ENCODE measurements around the gene HSPB8. TPM values are rescaled to one million over a fixed set of nuclear protein-coding genes. Genes with fewer than 3 reads are reported as not detected.

HSPB8 gene
- total RNA-seq, 4 donors from 2014 or later, result 85.3 to 139 (median 107) TPM

GRCh38 chr12:119236372-119236771 lies 57.6 kb downstream of the HSPB8 start:
- TF ChIP-seq POLR2A (IDR thresholded peaks at IDR 0.05) (no peak), CTCF (IDR thresholded peaks at IDR 0.05) (no peak)
- intact Hi-C loops (cut with DNase I; ENCODE audit: low total_unique reads), result no loop called here
- H3K4me3 ChIP-seq (ENCODE audit: low read depth, poor library complexity, severe bottlenecking), result no peak overlapping the region
- DNase-seq (ENCODE audit: low spot score in 2 of 2), result no peak

GRCh38 chr12:119239040-119239439 lies 60.3 kb downstream of the HSPB8 start:
- H3K4me3 ChIP-seq (ENCODE audit: low read depth, poor library complexity, severe bottlenecking), result no peak overlapping the region
- TF ChIP-seq CTCF (IDR thresholded peaks at IDR 0.05) (no peak), POLR2A (IDR thresholded peaks at IDR 0.05) (no peak)
- DNase-seq (ENCODE audit: low spot score in 2 of 2), result no peak
- WGBS, 2 donors, result 53 to 68% methylated on average over 2 to 3 of the region's 3 CpGs
- intact Hi-C loops (cut with DNase I; ENCODE audit: low total_unique reads), result no loop called here

- no peak for DNase-seq (ENCODE audit: low spot score in 2 of 2)
- H3K4me3 ChIP-seq (ENCODE audit: low read depth, poor library complexity, severe bottlenecking), result no peak overlapping the region
- WGBS, 2 donors, result 75 to 77% methylated on average over 5 of the region's 5 CpGs
- TF ChIP-seq POLR2A (IDR thresholded peaks at IDR 0.05), result no peak
- no peak for TF ChIP-seq CTCF (IDR thresholded peaks at IDR 0.05)
- intact Hi-C loops (cut with DNase I; ENCODE audit: low total_unique reads), result no loop called here
Measured at GRCh38 chr12:119241049-119241448, 62.3 kb downstream of the HSPB8 start.

GRCh38 chr12:119241580-119242169 lies 62.9 kb downstream of the HSPB8 start:
- TF ChIP-seq POLR2A (IDR thresholded peaks at IDR 0.05) (no peak), CTCF (IDR thresholded peaks at IDR 0.05) (no peak)
- intact Hi-C loops (cut with DNase I; ENCODE audit: low total_unique reads), result no loop called here
- no peak for DNase-seq (ENCODE audit: low spot score in 2 of 2)
- 75 to 82% methylated on average over 9 of the region's 9 CpGs for WGBS, 2 donors
- no peak overlapping the region for H3K4me3 ChIP-seq (ENCODE audit: low read depth, poor library complexity, severe bottlenecking)

Other genes with a start within 250 kb of the HSPB8 start
- under 1 TPM in 1 of 4 donors, not detected in 3; 0.03 TPM for gene SRRM4, start 197.4 kb upstream of the HSPB8 start, total RNA-seq
- gene CCDC60, start 155.8 kb downstream of the HSPB8 start, total RNA-seq, result not detected

Data from lower leg skin (tissue), 4 donors.